Measurements from ENCODE around the gene RYR2. TPM values are rescaled to one million over a fixed set of nuclear protein-coding genes. Genes with fewer than 3 reads are reported as not detected.

Gene RYR2
- total and polyA plus RNA-seq, 2 donors (not counting 1 experiment from before 2014, with no cell fraction given), result not detected

DNA sequence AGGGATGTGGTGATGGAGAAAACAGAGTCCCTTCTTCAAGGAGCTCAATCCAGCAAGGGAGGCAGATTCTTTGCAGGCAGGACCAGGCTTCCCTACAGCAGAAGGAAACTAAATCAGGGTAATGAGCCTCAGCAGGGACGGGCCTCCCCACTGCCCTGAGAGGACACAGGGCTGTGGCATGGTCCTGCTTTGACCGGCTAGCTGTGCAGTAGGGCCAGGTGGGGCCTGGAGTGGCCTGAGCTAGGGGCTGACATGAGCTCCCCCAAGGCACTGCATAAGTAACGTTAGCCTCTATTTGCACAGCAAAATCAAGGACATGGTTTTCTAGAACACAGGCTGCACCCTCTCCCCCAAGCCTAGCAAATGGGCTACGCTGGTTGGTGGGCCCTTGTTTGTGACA, 162.9 kb downstream of the RYR2 start:
- Histone ChIP-seq H3K27me3 (replicated peaks in 1 of 4; ENCODE audit: control extremely low read depth in 1 of 4, control insufficient read depth in 3 of 4, insufficient read depth in 4 of 4, low read length in 3 of 4) (no peaks in the 10 kb centered on the region), H3K4me3 (ENCODE audit: control extremely low read depth in 1 of 5, extremely low read depth in 1 of 5, insufficient read depth in 1 of 5, low read depth in 2 of 5, low read length in 4 of 5) (no peak overlapping the region), H3K9me3 (ENCODE audit: control extremely low read depth in 1 of 3, control insufficient read depth in 2 of 3, insufficient read depth in 1 of 3, low read length in 2 of 3) (peaks cover 0 to 9% (median 0%) of the 10 kb centered on the region in 3 donors), H3K36me3 (replicated peaks in 1 of 2; ENCODE audit: control extremely low read depth in 1 of 2, control insufficient read depth in 1 of 2, extremely low read depth in 1 of 2, insufficient read depth in 2 of 2, low read length in 1 of 2) (no peaks in the 10 kb centered on the region), H3K9ac (ENCODE audit: low read length) (no peak overlapping the region), H4K20me1 (ENCODE audit: control insufficient read depth, insufficient read depth, low read length, poor library complexity, severe bottlenecking) (no peaks in the 10 kb centered on the region), H2AFZ (ENCODE audit: insufficient read depth, low read depth, low read length, poor library complexity, severe bottlenecking) (no peak overlapping the region), H3K4me2 (replicated peaks; ENCODE audit: low read depth, low read length, poor library complexity, severe bottlenecking) (no peak overlapping the region), H3K4me1 (ENCODE audit: control insufficient read depth in 2 of 2, insufficient read depth in 2 of 2, low read length in 2 of 2) (no peaks in the 10 kb centered on the region), H3K79me2 (ENCODE audit: control insufficient read depth, insufficient read depth, low read length) (no peaks in the 10 kb centered on the region), H3K27ac (ENCODE audit: low read length in 2 of 2) (no peak overlapping the region)
- ChIA-PET CTCF (interaction anchor here (0.8 kb wide), 1 partner anchor 13 kb away, joined by 3 read pairs; no protein-coding TSS in a partner anchor), POLR2A (no interaction called here)
- H3K27ac Mint-ChIP-seq, result no peak overlapping the region
- H3K4me3 Mint-ChIP-seq, result no peak overlapping the region
- H3K9me3 Mint-ChIP-seq (ENCODE audit: insufficient read depth), result no peaks in the 10 kb centered on the region
- WGBS (ENCODE audit: insufficient coverage), result 91% methylated on average over 2 of the region's 4 CpGs
- DNase-seq (no peak), ATAC-seq (ENCODE audit: low read depth) (no peak)
- intact Hi-C loops (cut with micrococcal nuclease), result no loop called here
- H3K27me3 Mint-ChIP-seq, result no peaks in the 10 kb centered on the region
- TF ChIP-seq EZH2 (IDR thresholded peaks at IDR 0.05; ENCODE audit: borderline replicate concordance, insufficient read depth, low read depth, low read length, poor library complexity, severe bottlenecking) (no peak), CTCF (IDR thresholded peaks at IDR 0.05) (no peak)
- H3K4me1 Mint-ChIP-seq, result no peaks in the 10 kb centered on the region

DNA sequence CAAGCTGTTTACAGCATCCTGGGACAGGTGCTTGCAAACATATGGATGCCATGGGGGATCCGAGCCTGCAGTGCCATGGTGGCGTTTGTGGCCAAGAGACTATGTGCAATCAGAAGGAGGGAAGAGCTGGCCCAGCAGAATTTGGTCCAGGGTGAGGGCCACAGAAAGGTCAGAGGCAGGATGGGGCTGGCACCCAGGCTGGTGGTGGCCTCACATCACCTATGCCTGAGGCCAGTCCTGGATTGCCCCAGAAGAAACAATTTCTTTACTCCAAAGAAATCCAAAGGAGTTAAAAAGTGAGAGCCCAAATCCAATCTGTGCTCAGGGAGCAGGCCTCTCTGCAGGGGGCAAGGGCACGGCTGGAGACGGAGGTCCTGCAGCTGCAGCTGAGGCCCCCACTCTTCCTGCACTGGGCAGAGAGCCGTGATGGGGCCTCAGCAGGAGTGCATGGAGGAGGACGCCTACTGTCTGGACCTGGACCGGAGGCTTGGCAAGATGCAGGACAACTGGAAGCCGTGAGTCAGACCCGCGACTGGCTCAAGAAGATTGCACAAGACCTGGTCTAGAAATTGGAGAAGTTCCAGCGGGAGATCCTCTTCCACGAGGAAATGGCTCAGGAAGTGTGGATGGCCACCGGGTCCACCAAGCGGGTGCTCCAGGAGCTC, 163.5 kb downstream of the RYR2 start:
- Histone ChIP-seq H3K79me2 (ENCODE audit: control insufficient read depth, insufficient read depth, low read length) (no peaks in the 10 kb centered on the region), H3K36me3 (replicated peaks in 1 of 2; ENCODE audit: control extremely low read depth in 1 of 2, control insufficient read depth in 1 of 2, extremely low read depth in 1 of 2, insufficient read depth in 2 of 2, low read length in 1 of 2) (no peaks in the 10 kb centered on the region), H3K27ac (ENCODE audit: low read length in 2 of 2) (no peak overlapping the region), H3K9me3 (ENCODE audit: control extremely low read depth in 1 of 3, control insufficient read depth in 2 of 3, insufficient read depth in 1 of 3, low read length in 2 of 3) (peaks cover 0 to 9% (median 0%) of the 10 kb centered on the region in 3 donors), H4K20me1 (ENCODE audit: control insufficient read depth, insufficient read depth, low read length, poor library complexity, severe bottlenecking) (no peaks in the 10 kb centered on the region), H2AFZ (ENCODE audit: insufficient read depth, low read depth, low read length, poor library complexity, severe bottlenecking) (no peak overlapping the region), H3K4me1 (ENCODE audit: control insufficient read depth in 2 of 2, insufficient read depth in 2 of 2, low read length in 2 of 2) (no peaks in the 10 kb centered on the region), H3K4me3 (ENCODE audit: control extremely low read depth in 1 of 5, extremely low read depth in 1 of 5, insufficient read depth in 1 of 5, low read depth in 2 of 5, low read length in 4 of 5) (no peak overlapping the region), H3K9ac (ENCODE audit: low read length) (no peak overlapping the region), H3K4me2 (replicated peaks; ENCODE audit: low read depth, low read length, poor library complexity, severe bottlenecking) (no peak overlapping the region), H3K27me3 (replicated peaks in 1 of 4; ENCODE audit: control extremely low read depth in 1 of 4, control insufficient read depth in 3 of 4, insufficient read depth in 4 of 4, low read length in 3 of 4) (no peaks in the 10 kb centered on the region)
- Mint-ChIP-seq H3K27ac (no peak overlapping the region), H3K9me3 (ENCODE audit: insufficient read depth) (no peaks in the 10 kb centered on the region), H3K4me3 (no peak overlapping the region), H3K27me3 (no peaks in the 10 kb centered on the region), H3K4me1 (no peaks in the 10 kb centered on the region)
- ChIA-PET CTCF (interaction anchor here (0.8 kb wide), 1 partner anchor 12 kb away, joined by 3 read pairs; no protein-coding TSS in a partner anchor), POLR2A (no interaction called here)
- WGBS (ENCODE audit: insufficient coverage), result 85% methylated on average over 14 of the region's 14 CpGs
- DNase-seq (no peak), ATAC-seq (ENCODE audit: low read depth) (no peak)
- no peak for TF ChIP-seq EZH2 (IDR thresholded peaks at IDR 0.05; ENCODE audit: borderline replicate concordance, insufficient read depth, low read depth, low read length, poor library complexity, severe bottlenecking)
- intact Hi-C loops (cut with micrococcal nuclease), result no loop called here
